Spinal cord (tissue), 10 donors: ENCODE data around the gene BIRC2. TPM values are rescaled to one million over a fixed set of nuclear protein-coding genes. Genes with fewer than 3 reads are reported as not detected.
"Not testable (repeated sequence)": the region's sequence is repeated elsewhere in the genome, so short reads cannot be mapped to it uniquely, and the experiment has no call there.

Experiments used
- DNase-seq, 6 donors: peaks; one replicate each; pipeline versions ENCODE4 v3.0.0 to v3.0.0-alpha.2; 2013 to 2015; ENCODE audit warnings: low spot score in 6 of 6, low read depth in 4 of 6
- H3K27ac ChIP-seq: one replicate; pipeline ENCODE4 v1.5.1; 2013; ENCODE audit warnings: low read depth, low read length, control low read depth
- H3K27me3 ChIP-seq: one replicate; pipeline ENCODE4 v1.6.1; 2013; ENCODE audit warnings: low read length; ENCODE audit not compliant: control insufficient read depth, insufficient read depth
- H3K36me3 ChIP-seq: one replicate; pipeline ENCODE4 v1.6.1; 2013; ENCODE audit warnings: low read length; ENCODE audit not compliant: control insufficient read depth, insufficient read depth
- H3K4me1 ChIP-seq: one replicate; pipeline ENCODE4 v1.6.1; 2013; ENCODE audit warnings: low read length; ENCODE audit not compliant: control insufficient read depth, insufficient read depth
- H3K4me3 ChIP-seq: one replicate; pipeline ENCODE4 v1.5.1; 2013; ENCODE audit warnings: low read depth, low read length, control low read depth
- H3K9me3 ChIP-seq: one replicate; pipeline ENCODE4 v1.6.1; 2013; ENCODE audit warnings: low read length; ENCODE audit not compliant: control insufficient read depth, insufficient read depth
- WGBS: methylation state at CpG from one replicate; pipeline ENCODE4 v1.1.5; 2013; ENCODE audit warnings: missing lambda C conversion rate; ENCODE audit not compliant: insufficient coverage; 5-methylcytosine and 5-hydroxymethylcytosine counted together
- polyA plus RNA-seq, 2 donors: library from polyadenylated mRNA; unstranded; fragments of 120-200 nt; gene quantifications; one replicate each; pipeline ENCODE4 v1.2.1, GENCODE V29; 2013; ENCODE audit not compliant: insufficient read length in 2 of 2
- total RNA-seq, 2 donors: library from RNA; depleted of rRNA in 1 of 2; stranded (reverse); fragments of 120-200 nt in 1 of 2; fragments of >200 nt in 1 of 2; gene quantifications; one replicate each; pipeline versions ENCODE4 v1.2.3 to v1.2.4, GENCODE V29; 2013 to 2014
- donor health status: healthy.

BIRC2 gene
- total and polyA plus RNA-seq, 4 donors: 47.1 to 109 (median 76.9) TPM

DNA sequence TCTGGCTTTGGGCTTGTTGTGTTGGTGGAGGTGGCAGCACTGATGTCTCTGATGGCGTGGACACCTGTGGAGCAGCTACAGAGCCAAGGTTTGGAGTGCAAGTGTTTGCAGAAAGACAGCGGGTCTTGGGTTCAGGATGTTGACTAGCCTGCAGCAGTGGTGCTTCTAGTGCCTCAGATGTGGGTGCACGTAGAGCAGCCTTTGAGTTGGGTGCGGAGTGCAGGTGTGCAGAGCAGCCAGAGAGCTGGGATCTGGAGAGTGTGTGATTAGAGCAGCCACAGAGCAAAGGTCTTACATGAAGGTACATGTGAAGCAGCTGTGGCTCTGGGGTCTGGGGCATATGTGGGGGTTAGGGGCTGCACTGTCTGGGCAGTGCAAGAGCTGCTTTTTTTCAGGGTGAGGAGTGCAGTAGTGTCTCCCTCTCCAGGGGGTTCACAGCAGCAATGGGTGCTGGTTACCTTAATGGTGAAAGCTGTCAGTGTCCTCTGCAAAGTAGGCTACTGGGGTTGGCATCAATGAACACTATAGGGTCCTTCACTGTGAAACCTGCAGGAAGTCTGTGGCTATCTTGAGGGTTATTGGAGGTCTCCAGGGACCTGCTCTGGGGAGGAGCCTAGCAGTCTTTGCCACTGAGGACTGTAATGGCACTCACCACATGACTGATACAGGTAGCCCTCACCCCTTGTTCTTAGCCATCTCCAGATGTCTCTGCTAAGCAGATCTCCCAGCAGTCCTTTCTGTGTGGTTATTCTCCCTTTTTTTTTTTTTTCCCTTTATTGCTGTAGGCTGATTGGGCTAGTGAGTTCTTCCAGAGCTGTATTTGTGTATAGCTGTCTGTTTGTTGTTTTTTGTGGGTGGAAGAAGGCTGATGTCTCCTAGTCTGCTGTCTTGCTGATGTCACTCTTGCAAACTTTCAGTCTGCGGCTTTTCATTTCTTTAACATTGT, 14.3 kb downstream of the BIRC2 start:
- Histone ChIP-seq H3K9me3 (peaks cover 1% of the 10 kb centered on the region), H3K27me3 (no peaks in the 10 kb centered on the region), H3K27ac (no peak overlapping the region), H3K4me1 (no peaks in the 10 kb centered on the region), H3K4me3 (no peak overlapping the region), H3K36me3 (peaks cover 16% of the 10 kb centered on the region)
- 100% methylated on average over 4 of the region's 5 CpGs for WGBS
- no peak for DNase-seq

DNA sequence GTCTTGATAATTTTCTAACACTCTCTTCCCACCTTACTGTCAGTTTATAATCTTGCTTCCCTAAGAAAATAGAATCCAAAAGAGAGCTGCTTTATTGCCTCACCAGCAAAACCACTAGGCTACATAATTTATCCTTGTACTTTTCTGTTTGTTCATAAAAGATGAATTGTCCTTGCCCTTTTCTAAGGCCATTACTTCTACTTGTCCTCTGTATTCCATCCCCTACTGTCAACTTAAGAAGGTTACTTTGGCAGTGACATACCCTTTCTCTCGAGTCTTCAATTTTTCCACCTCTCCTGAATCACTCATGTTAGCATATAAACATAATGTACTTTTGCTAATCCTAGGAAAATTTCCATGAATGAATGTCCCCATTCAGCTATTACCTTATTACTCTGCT, 18.0 kb downstream of the BIRC2 start:
- Histone ChIP-seq H3K36me3 (peaks cover 19% of the 10 kb centered on the region), H3K27me3 (no peaks in the 10 kb centered on the region), H3K27ac (no peak overlapping the region), H3K4me1 (no peaks in the 10 kb centered on the region), H3K9me3 (peaks cover 1% of the 10 kb centered on the region), H3K4me3 (no peak overlapping the region)
- no peak for DNase-seq
- no CpG with 5 or more reads among the region's 1 CpG for WGBS

- Histone ChIP-seq H3K9me3 (no peaks in the 10 kb centered on the region), H3K27ac (no peak overlapping the region), H3K4me3 (no peak overlapping the region), H3K36me3 (peaks cover 12% of the 10 kb centered on the region), H3K27me3 (no peaks in the 10 kb centered on the region), H3K4me1 (no peaks in the 10 kb centered on the region)
- WGBS: no CpG with 5 or more reads among the region's 6 CpGs
- peak in 3 of 6 donors; percentile 4 to 47 (median 25) for DNase-seq
These were observed 20.4 kb downstream of the BIRC2 start for GRCh38 chr11:102367364-102367763.

DNA sequence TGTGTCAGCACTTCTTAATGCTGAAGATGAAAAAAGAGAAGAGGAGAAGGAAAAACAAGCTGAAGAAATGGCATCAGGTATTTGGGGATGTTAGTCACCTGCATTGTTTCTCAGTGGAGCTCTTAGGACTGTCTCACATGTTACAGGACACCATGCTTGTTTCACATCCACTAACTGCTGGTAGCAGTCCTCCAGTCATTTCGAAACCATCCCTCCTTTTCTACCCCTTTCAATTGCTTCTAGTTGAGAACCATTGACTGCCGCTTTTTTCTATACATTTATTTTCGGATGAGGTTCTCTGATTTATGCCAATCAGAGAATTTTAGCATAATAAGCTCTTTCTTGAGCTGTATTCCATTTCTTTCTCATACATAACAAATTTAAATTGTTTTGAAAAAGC, 21.5 kb downstream of the BIRC2 start:
- H3K36me3 ChIP-seq: peaks cover 12% of the 10 kb centered on the region
- no peak overlapping the region for H3K27ac ChIP-seq
- no peak overlapping the region for H3K4me3 ChIP-seq
- H3K4me1 ChIP-seq: no peaks in the 10 kb centered on the region
- 95% methylated on average over 3 of the region's 3 CpGs for WGBS
- H3K9me3 ChIP-seq: no peaks in the 10 kb centered on the region
- H3K27me3 ChIP-seq: no peaks in the 10 kb centered on the region
- no peak for DNase-seq

DNA sequence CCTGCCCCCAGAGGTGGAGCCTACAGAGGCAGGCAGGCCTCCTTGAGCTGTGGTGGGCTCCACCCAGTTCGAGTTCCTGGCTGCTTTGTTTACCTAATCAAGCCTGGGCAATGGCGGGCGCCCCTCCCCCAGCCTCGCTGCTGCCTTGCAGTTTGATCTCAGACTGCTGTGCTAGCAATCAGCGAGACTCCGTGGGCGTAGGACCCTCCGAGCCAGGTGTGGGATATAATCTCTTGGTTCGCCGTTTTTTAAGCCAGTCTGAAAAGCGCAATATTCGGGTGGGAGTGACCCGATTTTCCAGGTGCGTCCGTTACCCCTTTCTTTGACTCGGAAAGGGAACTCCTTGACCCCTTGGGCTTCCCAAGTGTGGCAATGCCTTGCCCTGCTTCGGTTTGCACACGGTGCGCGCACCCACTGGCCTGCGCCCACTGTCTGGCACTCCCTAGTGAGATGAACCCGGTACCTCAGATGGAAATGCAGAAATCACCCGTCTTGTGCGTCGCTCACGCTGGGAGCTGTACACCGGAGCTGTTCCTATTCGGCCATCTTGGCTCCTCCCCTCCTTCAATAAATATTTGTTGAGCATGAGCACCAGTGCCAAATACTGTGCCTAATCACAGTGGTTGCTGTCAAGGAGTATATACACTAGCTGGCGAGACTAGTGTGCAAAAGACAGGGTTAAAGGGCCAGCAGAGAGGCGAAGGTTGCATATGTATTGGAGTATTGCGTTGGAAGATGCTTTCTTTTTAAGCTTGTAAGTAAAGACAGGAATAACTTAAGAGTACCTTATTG, 27.8 kb downstream of the BIRC2 start:
- H3K4me1 ChIP-seq, H3K4me3 ChIP-seq, DNase-seq, H3K36me3 ChIP-seq, H3K27me3 ChIP-seq, H3K9me3 ChIP-seq, H3K27ac ChIP-seq: not testable (repeated sequence)
- 83% methylated on average over 24 of the region's 31 CpGs for WGBS

DNA sequence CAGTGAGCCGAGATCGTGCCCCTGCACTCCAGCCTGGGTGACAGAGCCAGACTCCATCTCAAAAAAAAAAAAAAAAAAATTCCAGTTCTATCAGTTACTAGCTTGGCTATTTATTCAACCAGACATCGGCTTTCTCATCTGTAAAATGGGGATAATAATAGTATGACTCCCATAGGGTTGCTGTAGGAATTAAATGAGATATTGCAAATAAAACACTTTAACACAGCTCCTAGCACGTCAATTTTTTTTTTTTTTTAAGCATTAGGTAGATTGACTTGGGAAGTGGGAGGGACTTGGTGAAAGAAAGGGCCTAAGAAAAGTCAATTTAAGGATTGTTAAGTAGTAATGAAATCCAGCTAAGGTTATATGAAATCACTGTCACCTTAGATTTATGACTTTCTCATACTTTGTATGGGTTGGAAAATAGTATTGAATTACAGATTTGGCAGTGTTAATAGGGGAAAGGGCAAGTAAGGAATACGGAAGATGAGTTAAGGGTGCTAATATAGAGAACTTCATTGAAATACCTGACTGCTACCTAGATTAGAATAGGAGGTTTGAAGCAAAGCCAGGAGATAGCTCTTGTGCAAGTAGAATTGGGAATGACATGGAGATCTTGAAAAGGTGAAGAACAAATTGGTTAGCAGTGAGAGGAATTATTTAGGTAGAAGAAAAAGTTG, 28.8 kb downstream of the BIRC2 start:
- Histone ChIP-seq H3K4me3 (no peak overlapping the region), H3K27me3 (no peaks in the 10 kb centered on the region), H3K27ac (no peak overlapping the region), H3K4me1 (no peaks in the 10 kb centered on the region), H3K9me3 (no peaks in the 10 kb centered on the region), H3K36me3 (peaks cover 8% of the 10 kb centered on the region)
- 92% methylated on average over 2 of the region's 5 CpGs for WGBS
- no peak for DNase-seq

- no peak overlapping the region for H3K27ac ChIP-seq
- H3K4me1 ChIP-seq: no peaks in the 10 kb centered on the region
- no peaks in the 10 kb centered on the region for H3K27me3 ChIP-seq
- no peaks in the 10 kb centered on the region for H3K9me3 ChIP-seq
- no peak overlapping the region for H3K4me3 ChIP-seq
- 29% methylated on average over 1 of the region's 2 CpGs for WGBS
- peaks cover 11% of the 10 kb centered on the region for H3K36me3 ChIP-seq
- no peak for DNase-seq
These were observed 30.9 kb downstream of the BIRC2 start for GRCh38 chr11:102377891-102378290.

DNA sequence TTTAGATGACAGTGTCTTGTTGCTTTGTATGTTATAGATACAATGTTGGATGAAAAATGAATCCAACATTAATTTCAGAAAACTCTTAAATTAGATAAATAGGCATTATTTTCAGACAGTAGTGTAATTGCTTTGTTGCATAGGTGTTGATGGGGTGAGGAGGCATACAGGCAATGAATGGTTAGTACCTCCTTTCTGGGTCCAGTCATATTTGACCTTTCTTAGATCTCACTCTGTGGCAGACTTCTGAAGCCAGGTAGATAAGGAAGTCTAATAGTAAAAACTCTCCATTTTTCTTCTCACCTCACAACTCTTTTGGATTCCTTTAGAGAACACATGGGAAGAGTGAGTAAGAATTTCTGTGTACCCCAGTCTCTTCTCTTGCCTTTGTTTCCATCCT, 31.8 kb downstream of the BIRC2 start:
- Histone ChIP-seq H3K4me3 (no peak overlapping the region), H3K4me1 (no peaks in the 10 kb centered on the region), H3K27ac (no peak overlapping the region), H3K9me3 (no peaks in the 10 kb centered on the region), H3K27me3 (no peaks in the 10 kb centered on the region), H3K36me3 (peaks cover 11% of the 10 kb centered on the region)
- no peak for DNase-seq

DNA sequence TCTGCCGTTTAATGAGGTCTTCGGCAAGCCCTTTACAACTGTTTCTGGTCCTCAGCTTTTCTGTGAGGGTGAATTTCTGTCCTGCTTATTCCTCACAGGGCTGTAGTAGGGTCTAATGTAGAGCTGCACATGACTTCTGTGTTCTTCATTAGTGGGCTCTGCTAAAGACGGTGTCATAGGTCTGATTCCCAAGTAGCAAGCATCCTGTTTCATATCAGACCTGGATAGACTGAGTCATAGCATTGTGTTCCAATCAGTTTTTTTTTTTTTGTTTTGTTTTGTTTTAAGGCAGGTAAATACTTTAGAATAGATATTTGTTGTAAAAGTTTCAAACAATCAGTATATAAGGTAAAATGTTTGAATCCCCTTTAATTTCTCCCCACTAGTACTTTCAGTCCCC, 35.4 kb downstream of the BIRC2 start:
- Histone ChIP-seq H3K36me3 (peaks cover 11% of the 10 kb centered on the region), H3K4me1 (peaks cover 6% of the 10 kb centered on the region), H3K4me3 (no peak overlapping the region), H3K9me3 (no peaks in the 10 kb centered on the region), H3K27me3 (no peaks in the 10 kb centered on the region), H3K27ac (no peak overlapping the region)
- DNase-seq: no peak
- 93% methylated on average over 3 of the region's 3 CpGs for WGBS
